ENCODE results near the gene DNAH2.
"Not testable (repeated sequence)": the region's sequence is repeated elsewhere in the genome, so short reads cannot be mapped to it uniquely, and the experiment has no call there.

The DNAH2 gene

DNA sequence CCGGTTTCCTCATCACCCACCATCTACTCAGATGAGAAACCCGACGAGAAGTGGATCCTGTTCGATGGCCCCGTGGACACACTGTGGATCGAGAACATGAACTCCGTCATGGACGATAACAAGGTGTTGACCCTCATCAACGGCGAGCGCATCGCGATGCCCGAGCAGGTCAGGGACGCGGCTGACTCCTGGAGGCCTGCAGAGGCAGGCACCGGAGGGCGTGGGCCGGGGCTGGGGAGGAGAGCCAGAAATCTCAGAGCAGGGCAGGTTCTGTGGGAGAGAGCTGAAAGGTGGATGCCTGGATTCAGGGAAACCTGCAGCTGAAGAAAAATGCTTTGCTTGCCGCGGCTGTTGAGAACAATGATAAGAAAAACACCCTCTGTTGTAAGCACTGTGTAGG lies 69.3 kb downstream of the DNAH2 start:
- no peak for DNase-seq

GRCh38 chr17:7789131-7789530 lies 71.6 kb downstream of the DNAH2 start:
- DNase-seq = no peak

- DNase-seq = no peak
Measured at GRCh38 chr17:7790150-7790549, 72.6 kb downstream of the DNAH2 start.

DNA sequence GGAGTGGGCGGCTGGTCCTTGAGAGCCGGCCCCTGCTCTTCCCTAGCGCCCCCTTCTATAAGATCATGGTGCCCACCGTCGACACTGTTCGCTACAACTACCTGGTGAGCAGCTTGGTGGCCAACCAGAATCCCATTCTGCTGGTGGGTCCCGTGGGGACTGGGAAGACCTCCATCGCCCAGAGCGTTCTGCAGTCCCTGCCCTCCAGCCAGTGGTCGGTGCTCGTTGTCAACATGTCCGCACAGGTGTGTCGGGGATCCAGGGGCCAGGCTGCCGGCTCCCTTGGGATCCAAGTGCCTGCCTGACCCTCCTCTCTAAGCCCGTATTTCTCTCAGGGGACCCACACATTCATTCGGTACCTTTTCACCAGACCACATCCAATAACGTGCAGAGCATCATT lies 75.1 kb downstream of the DNAH2 start:
- DNase-seq = no peak

GRCh38 chr17:7794075-7794663 lies 76.6 kb downstream of the DNAH2 start:
- DNase-seq = no peak

- no peak for DNase-seq
Measured at GRCh38 chr17:7797976-7798375, 80.4 kb downstream of the DNAH2 start.

DNA sequence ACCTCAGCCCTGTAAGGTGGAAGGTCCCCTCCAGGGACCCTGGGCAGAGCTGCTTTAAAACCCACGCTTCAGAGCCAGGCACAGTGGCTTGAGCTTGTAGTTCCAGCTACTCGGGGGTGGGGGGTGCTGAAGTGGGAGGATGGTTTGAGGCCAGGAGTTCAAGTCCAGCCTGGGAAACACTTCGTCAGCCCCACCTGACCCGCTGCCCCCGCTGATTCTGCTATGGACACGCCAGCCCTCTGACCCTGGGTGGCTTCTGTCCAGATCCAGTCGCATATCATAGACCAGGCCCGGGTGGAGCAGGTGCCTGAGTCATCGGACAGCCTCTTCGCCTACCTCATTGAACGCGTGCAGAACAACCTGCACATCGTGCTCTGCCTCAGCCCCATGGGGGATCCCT lies 81.3 kb downstream of the DNAH2 start:
- no peak for DNase-seq

DNA sequence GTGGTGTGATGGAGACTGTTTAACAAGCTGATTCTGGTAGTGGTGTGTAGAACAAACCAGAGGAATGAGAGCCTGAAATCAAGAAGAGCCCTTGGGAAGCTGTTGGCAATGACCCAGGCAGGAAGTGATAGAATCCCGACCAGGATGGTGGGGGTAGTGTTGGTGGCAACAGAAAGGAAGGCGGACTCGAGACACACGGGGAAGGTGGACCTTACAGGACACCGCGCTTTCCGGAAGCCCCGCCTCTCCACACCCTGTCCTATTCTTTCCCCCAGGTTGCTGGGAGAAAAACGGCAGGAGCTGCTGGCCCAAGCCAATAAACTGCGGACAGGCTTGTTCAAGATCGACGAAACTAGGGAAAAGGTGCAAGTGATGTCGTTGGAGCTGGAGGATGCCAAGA lies 86.4 kb downstream of the DNAH2 start:
- DNase-seq = no peak

DNA sequence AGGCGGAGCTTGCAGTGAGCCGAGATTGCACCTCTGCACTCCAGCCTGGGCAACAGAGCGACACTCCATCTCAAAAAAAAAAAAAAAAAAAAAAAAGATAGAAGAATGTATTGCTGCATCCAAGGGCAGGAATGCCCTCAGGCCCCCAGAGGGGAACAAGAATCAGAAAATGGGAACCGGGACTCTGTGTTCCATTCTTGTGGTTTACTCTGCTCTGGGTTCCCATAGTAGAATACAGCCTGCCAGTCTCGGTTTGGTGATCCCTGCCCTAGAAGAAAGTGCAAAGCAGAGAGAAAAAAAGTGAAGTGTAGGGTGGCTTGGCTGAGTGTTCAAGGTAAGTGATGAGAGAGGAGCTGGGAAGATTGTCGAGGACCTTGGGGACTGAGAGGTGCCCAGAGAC lies 89.0 kb downstream of the DNAH2 start:
- no peak for DNase-seq

- DNase-seq = no peak
Measured at GRCh38 chr17:7807206-7807605, 89.7 kb downstream of the DNAH2 start.

DNA sequence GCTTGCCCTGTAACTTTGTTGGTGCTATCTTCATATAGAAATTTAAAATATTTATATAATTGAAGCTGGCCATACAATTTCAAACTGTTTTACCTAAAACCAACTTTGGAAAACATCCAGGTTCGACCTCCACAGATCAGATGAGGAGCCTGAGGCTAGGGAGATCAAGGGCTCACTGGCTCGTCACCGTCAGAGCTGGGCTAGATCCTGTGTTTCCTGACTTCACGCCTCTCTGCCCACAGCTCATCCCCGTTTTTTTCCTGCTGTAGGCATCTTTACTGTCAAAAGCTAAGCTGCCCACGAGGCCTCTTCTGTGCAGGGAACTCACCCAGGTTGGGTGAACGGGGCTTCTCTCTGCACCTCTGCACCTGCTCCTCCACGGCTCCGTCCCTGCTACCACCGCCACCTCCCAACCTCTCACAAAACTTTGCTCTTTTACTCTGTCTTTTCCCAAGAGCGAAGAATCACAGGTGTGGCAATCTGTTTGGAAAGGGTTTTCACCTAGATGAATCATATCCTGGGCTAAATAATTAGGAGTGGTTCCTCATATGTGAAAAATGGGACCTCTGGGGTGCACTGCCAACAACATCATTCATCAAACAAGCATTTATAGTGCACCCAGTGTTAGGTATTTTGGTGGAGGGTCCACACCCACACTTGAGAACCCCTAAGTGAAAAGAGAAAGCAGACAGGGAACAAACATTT lies 91.7 kb downstream of the DNAH2 start:
- no peak for DNase-seq

DNA sequence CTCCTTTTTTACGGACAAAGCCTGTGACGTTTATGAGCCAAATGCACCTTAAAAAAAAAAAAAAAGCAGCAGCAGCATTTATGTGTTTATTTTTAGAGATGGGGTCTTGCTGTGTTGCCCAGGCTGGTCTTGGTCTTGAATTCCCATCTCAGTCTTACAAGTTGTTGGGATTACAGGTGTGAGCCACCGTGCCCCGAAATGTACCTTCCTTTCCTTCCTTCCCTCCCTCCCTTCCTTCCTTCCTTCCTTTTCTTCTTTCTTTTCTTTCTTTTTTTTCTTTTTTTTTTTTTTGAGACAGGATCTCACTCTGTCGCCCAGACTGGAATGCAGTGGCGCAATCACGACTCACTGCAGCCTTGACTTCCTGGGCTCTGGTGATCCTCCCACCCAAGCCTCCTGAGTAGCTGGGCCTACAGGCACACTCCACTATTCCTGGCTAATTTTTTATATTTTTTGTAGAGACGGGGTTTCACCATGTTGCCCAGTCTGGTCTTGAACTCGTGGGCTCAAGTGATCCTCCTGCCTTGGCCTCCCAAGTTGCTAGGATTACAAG lies 92.3 kb downstream of the DNAH2 start:
- DNase-seq = not testable (repeated sequence)

- DNase-seq = no peak
Measured at GRCh38 chr17:7811251-7811650, 93.7 kb downstream of the DNAH2 start.

- no peak for DNase-seq
Measured at GRCh38 chr17:7814969-7815368, 97.4 kb downstream of the DNAH2 start.

DNA sequence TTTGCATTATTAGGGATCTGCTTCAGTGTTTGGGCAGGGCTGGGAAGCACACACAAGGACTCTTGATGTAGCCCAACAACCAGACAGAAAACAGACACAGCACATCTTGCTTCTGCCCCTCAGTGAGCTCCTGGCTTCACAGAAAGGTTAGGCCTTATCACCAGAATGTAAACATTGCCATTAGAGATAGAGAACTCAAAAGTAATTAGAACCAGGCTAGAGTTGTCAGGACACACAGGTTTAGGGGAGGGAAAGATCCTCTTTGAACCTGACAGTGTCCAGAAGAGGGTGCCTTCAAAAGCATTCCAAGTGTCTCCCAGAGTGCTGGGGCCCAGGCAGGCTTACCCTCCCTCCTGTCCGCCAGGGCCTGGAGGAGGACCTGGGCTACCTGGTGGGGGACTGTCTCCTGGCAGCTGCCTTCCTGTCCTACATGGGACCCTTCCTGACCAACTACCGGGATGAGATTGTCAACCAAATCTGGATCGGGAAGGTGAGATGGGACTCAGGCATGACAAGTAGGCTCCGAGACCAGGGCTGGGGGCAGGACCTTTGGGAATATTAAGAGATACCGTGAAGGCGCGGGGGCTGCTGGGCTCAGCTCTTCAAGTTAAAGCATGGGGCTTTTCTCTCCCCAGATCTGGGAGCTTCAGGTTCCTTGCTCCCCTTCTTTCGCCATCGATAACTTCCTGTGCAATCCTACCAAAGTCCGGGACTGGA lies 99.5 kb downstream of the DNAH2 start:
- no peak for DNase-seq

- no peak for DNase-seq
Measured at GRCh38 chr17:7817643-7817964, 100.1 kb downstream of the DNAH2 start.

- DNase-seq = no peak
Measured at GRCh38 chr17:7818026-7818425, 100.5 kb downstream of the DNAH2 start.

GRCh38 chr17:7818746-7819645 lies 101.5 kb downstream of the DNAH2 start:
- no peak for DNase-seq

DNA sequence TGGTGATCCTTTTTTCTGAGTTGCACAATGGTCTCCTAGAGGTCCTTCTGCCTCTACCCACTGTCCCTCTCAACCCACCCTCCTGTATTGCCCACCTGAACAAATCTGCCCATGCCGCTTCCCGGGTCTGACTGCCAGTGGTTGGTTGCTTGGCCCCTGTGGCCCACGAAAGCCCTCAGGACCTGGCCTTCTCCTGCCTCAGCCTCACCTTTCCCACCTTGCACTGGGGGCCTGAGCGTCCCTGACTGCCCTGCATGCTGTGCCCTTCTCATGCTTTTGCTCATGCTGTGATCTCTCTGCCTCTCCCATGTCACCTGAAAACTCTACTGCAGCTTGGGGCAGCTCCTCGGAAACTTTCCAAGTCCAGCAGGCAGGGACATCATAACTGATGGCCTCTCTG lies 102.7 kb downstream of the DNAH2 start:
- no peak for DNase-seq

GRCh38 chr17:7822126-7822525 lies 104.6 kb downstream of the DNAH2 start:
- no peak for DNase-seq

- DNase-seq = no peak
Measured at GRCh38 chr17:7823581-7824001, 106.0 kb downstream of the DNAH2 start.

- no peak for DNase-seq
Measured at GRCh38 chr17:7824021-7824924, 106.7 kb downstream of the DNAH2 start.
